Vagina (tissue), 2 donors: ENCODE data around the gene RPS8. TPM values are rescaled to one million over a fixed set of nuclear protein-coding genes. Genes with fewer than 3 reads are reported as not detected.
A peak's percentile ranks its signal among the peaks of the same experiment; 100 is the strongest.

Source experiments
- DNase-seq, 2 donors: peaks; one replicate each; pipeline ENCODE4 v3.0.0-alpha.2; 2017; ENCODE audit errors: extremely low spot score in 2 of 2
- H3K27ac ChIP-seq: fragments of 200-600 bp; sonication (generic); one replicate; pipeline ENCODE4 v1.5.1; 2019
- H3K27me3 ChIP-seq: fragments of 200-600 bp; sonication (generic); one replicate; pipeline ENCODE4 v1.5.1; 2019
- H3K36me3 ChIP-seq, 2 donors: fragments of 200-600 bp; sonication (generic); one replicate each; pipeline ENCODE4 v1.5.1; 2017 to 2019
- H3K4me1 ChIP-seq: fragments of 200-600 bp; sonication (generic); one replicate; pipeline ENCODE4 v1.5.1; 2019
- H3K4me3 ChIP-seq, 2 donors: fragments of 200-600 bp; sonication (generic); 1 replicate in 1 of 2; 2 replicates in 1 of 2; pipeline ENCODE4 v1.5.1; 2016 to 2019
- H3K9me3 ChIP-seq: fragments of 200-600 bp; sonication (generic); one replicate; pipeline ENCODE4 v1.5.1; 2019
- CTCF ChIP-seq, 3 experiments: fragments of 450-650 bp in 2 of 3; fragments of 200-600 bp in 1 of 3; sonication (generic) in 1 of 3; IDR thresholded peaks; one replicate each; pipeline ENCODE4 v1.5.1; 2017 to 2019; ENCODE audit warnings: antibody characterized with exemption in 3 of 3, mild to moderate bottlenecking in 2 of 3, moderate library complexity in 2 of 3
- POLR2A ChIP-seq, 2 donors: fragments of 450-650 bp; IDR thresholded peaks; one replicate each; pipeline ENCODE4 v1.6.1; 2017; ENCODE audit warnings: antibody characterized with exemption in 2 of 2, mild to moderate bottlenecking in 2 of 2, moderate library complexity in 2 of 2
- POLR2AphosphoS5 ChIP-seq, 2 donors: sonication (generic); formaldehyde crosslinking; IDR thresholded peaks; one replicate each; pipeline ENCODE4 v1.9.0; 2017; ENCODE audit warnings: antibody characterized with exemption in 2 of 2, mild to moderate bottlenecking in 2 of 2, low read depth in 1 of 2; ENCODE audit not compliant: insufficient read depth in 1 of 2
- intact Hi-C: fragments of 100-400 bp; cut with DNase I; formaldehyde crosslinking; loops from one replicate; pipeline ENCODE4 v1.15.1; 2023
- total RNA-seq: library from RNA; depleted of rRNA; stranded (reverse); fragments of >200 nt; gene quantifications from one replicate; pipeline ENCODE4 v1.2.3, GENCODE V29; 2016

RPS8 gene
- total RNA-seq, 1 donor from 2014 or later: 2,511 TPM

DNA sequence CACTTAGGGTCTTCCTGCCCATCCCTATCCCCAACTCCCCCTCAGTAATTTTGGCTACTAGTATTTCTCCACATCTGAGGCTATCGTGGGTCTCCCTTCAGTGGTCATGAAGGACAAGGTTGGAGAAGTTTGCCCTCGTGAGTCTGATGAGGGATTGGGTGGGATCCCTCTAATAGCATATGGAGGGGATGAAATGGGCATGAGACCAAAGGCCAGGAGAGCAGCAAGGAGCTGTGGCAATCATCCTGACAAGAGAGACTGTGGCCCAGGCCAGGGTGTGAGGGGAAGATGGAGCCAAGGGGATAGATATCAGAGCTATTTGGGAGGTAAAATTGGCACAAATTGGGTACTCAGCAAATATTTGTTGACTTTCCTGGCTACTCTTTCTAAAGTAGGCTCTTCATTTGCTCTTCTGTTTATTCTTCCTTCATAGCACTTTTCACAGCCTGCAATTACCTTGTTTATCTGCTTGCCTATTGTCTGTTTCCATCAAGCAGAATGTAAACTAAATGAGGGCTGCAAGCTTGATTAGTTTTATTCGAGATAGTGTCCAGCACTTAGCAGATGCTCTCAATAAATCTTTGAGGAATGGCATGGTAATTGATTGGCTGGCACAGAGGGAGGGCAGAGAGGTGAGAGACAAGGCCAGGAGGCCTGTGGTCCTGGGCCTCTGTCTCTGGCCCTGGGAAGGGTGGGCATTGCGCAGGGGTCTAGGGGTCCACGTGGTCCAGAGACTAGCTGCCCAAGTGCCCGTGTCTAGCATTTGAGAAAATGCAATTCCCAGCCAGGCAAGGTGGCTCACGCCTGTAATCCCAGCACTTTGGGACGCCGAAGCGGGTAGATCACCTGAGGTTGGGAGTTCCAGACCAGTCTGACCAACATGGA is 23.4 kb downstream of the RPS8 start:
- intact Hi-C loops: no loop called here
- peak in 1 of 2 donors; percentile 87 for DNase-seq
- TF ChIP-seq CTCF (IDR thresholded peaks at IDR 0.05) (no peak), POLR2AphosphoS5 (IDR thresholded peaks at IDR 0.05; ENCODE audit: insufficient read depth in 1 of 2, low read depth in 1 of 2) (no peak), POLR2A (IDR thresholded peaks at IDR 0.05) (no peak)
- H3K27ac ChIP-seq: peak overlapping the region; percentile 93
- H3K9me3 ChIP-seq: no peaks in the 10 kb centered on the region
- peaks cover 4 to 14% of the 10 kb centered on the region in 2 donors for H3K36me3 ChIP-seq
- H3K27me3 ChIP-seq: no peaks in the 10 kb centered on the region
- no peak overlapping the region for H3K4me3 ChIP-seq
- peaks cover 38% of the 10 kb centered on the region for H3K4me1 ChIP-seq

GRCh38 chr1:44799770-44800584 is 24.6 kb downstream of the RPS8 start, which contains the start of gene PLK3:
PLK3 (plus strand) TSS chr1:44800377; CDS start chr1:44800464, 87 bp downstream.
- DNase-seq: peak; percentile 99 to 100
- no peaks in the 10 kb centered on the region for H3K9me3 ChIP-seq
- peak within 1 kb of the TSS; percentile 93 for H3K27ac ChIP-seq
- peaks cover 43% of the 10 kb centered on the region for H3K4me1 ChIP-seq
- H3K27me3 ChIP-seq: no peaks in the 10 kb centered on the region
- intact Hi-C loops: no loop called here
- TF ChIP-seq POLR2AphosphoS5 (IDR thresholded peaks at IDR 0.05; ENCODE audit: insufficient read depth in 1 of 2, low read depth in 1 of 2): peak; percentile 93 to 98
- TF ChIP-seq POLR2A (IDR thresholded peaks at IDR 0.05): peak; percentile 92 to 96
- peak; percentile 79 to 93 (median 89) for TF ChIP-seq CTCF (IDR thresholded peaks at IDR 0.05)
- H3K4me3 ChIP-seq: peak within 1 kb of the TSS; percentile 86 to 100
- H3K36me3 ChIP-seq: peaks cover 4 to 24% of the 10 kb centered on the region in 2 donors

DNA sequence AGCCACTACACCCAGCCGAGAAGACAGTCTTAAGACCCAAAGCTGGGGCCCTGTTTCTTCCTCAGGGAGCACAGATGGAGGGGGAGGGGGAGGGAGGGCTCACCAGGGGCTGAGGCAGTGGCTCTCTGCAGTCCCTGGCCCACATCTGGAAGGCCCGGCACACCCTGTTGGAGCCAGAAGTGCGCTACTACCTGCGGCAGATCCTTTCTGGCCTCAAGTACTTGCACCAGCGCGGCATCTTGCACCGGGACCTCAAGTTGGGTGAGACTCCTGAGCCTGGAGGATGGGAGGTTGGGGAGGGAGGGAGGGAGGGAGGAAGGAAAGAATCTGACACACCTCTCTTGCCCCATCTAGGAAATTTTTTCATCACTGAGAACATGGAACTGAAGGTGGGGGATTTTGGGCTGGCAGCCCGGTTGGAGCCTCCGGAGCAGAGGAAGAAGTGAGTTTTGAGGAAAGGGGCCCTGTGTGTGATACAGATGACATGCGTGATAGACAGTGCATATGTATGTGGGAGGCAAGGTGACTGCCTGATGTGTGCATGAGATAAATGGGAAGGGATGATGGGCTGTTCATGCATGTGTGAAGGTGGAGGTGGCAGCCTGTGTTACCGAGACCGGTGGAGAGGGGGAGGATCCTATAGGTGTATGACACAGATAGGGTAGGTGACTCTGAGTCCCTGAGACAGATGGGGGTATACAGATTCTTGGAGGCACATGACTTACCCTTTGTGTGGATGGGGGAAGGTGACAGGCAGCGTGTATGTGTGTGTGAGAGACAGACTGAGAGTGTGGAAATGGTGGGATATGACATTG is 26.4 kb downstream of the RPS8 start:
- peak in 1 of 2 donors; percentile 89 for DNase-seq
- peaks cover 4 to 36% of the 10 kb centered on the region in 2 donors for H3K36me3 ChIP-seq
- H3K4me1 ChIP-seq: peaks cover 56% of the 10 kb centered on the region
- TF ChIP-seq POLR2A (IDR thresholded peaks at IDR 0.05): no peak
- TF ChIP-seq CTCF (IDR thresholded peaks at IDR 0.05): no peak
- no peaks in the 10 kb centered on the region for H3K9me3 ChIP-seq
- peak overlapping the region; percentile 86 to 100 for H3K4me3 ChIP-seq
- H3K27me3 ChIP-seq: no peaks in the 10 kb centered on the region
- H3K27ac ChIP-seq: peak overlapping the region; percentile 93
- intact Hi-C loops: no loop called here

DNA sequence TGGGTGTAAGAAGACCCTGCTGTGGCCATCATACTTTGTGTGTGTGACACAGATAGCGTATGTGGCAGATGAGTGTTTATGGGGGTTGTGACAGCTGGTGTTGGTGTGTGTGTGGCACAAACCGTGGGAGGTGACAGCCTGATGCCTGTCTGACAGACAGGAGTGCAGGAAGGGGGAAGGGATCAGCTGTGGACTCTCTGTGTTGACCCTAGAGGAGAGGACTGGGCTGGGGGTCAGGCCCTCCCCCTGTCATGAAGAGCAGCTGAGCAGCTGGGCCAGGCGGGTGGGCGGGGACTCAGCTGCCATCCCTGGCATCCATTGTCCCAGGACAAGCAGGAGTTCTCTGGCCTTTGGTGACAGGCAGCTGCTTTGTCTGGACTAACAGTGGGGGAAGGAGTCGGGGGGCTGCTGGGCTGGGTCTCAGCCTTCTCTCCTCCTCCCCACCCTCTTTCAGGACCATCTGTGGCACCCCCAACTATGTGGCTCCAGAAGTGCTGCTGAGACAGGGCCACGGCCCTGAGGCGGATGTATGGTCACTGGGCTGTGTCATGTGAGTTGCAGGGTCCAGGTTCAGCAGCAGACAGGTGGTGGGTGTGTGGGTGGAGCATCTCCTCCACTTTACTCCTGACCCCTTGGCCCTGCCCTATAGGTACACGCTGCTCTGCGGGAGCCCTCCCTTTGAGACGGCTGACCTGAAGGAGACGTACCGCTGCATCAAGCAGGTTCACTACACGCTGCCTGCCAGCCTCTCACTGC is 27.1 kb downstream of the RPS8 start:
- intact Hi-C loops: no loop called here
- Histone ChIP-seq H3K4me1 (peaks cover 64% of the 10 kb centered on the region), H3K9me3 (no peaks in the 10 kb centered on the region), H3K27me3 (no peaks in the 10 kb centered on the region), H3K4me3 (peak overlapping the region; percentile 86 to 100), H3K36me3 (peaks cover 4 to 36% of the 10 kb centered on the region in 2 donors), H3K27ac (peak overlapping the region; percentile 93)
- no peak for DNase-seq
- TF ChIP-seq POLR2AphosphoS5 (IDR thresholded peaks at IDR 0.05; ENCODE audit: insufficient read depth in 1 of 2, low read depth in 1 of 2) (no peak), CTCF (IDR thresholded peaks at IDR 0.05) (no peak), POLR2A (IDR thresholded peaks at IDR 0.05) (no peak)
